ENCODE data around the gene CPNE7. TPM values are rescaled to one million over a fixed set of nuclear protein-coding genes. Genes with fewer than 3 reads are reported as not detected.

CPNE7 gene
- total RNA-seq, 4 donors from 2014 or later = 0.19 to 2.4 (median 1.1) TPM; not detected in 1

DNA sequence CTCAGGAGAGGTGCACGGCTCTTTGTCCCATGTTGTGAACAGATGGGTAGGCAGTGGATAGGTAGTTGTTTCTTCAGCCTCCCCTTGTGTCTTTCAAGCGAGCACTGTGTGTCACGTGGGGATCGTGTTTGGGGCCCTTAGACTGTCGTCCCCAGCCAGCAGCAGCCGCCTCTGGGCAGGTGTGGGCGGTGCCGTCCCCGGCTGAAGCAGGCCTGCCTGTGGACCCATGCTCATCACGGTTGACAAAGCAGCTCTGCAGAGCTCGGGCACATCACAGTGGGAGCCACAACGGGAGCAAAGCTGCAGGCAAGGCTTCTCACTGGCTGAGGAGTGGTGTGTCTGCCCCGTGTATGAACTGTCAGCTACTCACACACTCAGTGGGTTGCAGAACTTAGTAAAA lies 19.8 kb upstream of the CPNE7 start:
- TF ChIP-seq, protein P1, sequence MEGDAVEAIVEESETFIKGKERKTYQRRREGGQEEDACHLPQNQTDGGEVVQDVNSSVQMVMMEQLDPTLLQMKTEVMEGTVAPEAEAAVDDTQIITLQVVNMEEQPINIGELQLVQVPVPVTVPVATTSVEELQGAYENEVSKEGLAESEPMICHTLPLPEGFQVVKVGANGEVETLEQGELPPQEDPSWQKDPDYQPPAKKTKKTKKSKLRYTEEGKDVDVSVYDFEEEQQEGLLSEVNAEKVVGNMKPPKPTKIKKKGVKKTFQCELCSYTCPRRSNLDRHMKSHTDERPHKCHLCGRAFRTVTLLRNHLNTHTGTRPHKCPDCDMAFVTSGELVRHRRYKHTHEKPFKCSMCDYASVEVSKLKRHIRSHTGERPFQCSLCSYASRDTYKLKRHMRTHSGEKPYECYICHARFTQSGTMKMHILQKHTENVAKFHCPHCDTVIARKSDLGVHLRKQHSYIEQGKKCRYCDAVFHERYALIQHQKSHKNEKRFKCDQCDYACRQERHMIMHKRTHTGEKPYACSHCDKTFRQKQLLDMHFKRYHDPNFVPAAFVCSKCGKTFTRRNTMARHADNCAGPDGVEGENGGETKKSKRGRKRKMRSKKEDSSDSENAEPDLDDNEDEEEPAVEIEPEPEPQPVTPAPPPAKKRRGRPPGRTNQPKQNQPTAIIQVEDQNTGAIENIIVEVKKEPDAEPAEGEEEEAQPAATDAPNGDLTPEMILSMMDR (IDR thresholded peaks at IDR 0.05) = no peak
- no peak for ATAC-seq (ENCODE audit: low FRiP score)

DNA sequence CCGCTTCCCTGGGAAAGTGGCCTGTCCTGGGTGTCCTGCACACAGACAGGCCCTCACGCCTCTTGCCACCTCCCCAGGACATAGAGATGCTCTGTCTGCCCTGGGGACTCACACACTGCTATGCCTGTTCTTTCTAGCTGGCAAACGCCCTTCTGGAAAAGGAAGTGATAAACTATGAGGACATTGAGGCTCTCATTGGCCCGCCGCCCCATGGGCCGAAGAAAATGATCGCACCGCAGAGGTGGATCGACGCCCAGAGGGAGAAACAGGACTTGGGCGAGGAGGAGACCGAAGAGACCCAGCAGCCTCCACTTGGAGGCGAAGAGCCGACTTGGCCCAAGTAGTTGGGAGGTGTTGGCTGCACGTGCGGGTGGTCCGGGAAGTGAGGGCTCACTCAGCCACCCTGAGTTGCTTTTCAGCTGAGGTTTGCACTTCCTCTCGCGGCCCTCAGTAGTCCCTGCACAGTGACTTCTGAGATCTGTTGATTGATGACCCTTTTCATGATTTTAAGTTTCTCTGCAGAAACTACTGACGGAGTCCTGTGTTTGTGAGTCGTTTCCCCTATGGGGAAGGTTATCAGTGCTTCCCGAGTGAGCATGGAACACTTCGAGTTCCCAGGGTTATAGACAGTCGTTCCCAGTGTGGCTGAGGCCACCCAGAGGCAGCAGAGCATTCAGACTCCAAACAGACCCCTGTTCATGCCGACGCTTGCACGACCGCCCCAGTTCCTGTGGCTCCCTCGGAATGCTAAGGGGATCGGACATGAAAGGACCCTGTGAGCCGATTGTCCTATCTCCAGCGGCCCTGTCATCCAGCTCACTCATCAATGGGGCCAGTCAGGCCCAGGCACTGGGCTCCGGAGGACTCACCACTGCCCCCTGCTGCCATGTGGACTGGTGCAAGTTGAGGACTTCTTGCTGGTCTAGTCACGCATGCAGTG lies 18.5 kb upstream of the CPNE7 start:
- TF ChIP-seq, protein P1 (IDR thresholded peaks at IDR 0.05) = peak in 1 of 3 donors; percentile 16
- DNase-seq (ENCODE audit: low spot score) (peak; percentile 79), ATAC-seq (ENCODE audit: low FRiP score) (no peak)

More for the DNA sequence above, 19.8 kb upstream of the CPNE7 start:
- DNase-seq (ENCODE audit: low spot score) = no peak

DNA sequence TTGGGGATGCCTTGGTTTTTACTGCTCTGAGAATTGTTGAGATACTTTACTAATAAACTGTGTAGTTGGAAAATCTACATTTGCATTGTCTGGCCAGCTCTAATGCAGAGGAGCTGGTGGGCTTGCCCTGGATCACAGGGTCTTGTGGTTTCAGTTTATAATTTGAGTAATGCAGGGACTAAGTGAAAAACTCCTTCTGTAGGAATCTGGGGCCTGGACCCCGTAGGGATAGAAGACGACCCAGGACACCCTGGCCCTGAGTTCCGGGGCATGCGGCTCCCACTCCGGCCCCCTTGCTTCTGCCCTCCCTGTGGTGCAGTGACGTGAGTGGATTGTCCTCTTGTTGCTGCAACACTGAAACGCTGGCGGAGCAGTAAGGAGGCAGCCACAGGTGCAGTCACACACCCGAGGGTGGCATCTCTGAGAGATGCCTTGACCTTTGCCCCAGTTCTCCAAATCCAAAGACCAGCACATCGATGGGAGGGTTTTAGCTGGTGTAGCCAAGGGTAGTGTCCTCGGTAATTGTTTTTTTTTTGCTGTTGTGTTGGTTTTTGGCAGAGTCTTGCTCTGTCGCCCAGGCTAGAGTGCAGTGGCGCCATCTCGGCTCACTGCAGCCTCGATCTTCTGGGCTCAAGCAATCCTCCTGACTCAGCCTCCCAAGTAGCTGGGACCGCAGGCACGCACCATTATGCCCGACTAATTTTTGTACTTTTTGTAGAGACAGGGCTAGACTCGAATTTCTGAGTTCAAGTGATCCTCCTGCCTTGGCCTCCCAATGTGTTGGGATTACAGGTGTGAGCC lies 17.7 kb upstream of the CPNE7 start:
- TF ChIP-seq, protein P1 (IDR thresholded peaks at IDR 0.05) = no peak
- DNase-seq (ENCODE audit: low spot score) (no peak), ATAC-seq (ENCODE audit: low FRiP score) (no peak)

DNA sequence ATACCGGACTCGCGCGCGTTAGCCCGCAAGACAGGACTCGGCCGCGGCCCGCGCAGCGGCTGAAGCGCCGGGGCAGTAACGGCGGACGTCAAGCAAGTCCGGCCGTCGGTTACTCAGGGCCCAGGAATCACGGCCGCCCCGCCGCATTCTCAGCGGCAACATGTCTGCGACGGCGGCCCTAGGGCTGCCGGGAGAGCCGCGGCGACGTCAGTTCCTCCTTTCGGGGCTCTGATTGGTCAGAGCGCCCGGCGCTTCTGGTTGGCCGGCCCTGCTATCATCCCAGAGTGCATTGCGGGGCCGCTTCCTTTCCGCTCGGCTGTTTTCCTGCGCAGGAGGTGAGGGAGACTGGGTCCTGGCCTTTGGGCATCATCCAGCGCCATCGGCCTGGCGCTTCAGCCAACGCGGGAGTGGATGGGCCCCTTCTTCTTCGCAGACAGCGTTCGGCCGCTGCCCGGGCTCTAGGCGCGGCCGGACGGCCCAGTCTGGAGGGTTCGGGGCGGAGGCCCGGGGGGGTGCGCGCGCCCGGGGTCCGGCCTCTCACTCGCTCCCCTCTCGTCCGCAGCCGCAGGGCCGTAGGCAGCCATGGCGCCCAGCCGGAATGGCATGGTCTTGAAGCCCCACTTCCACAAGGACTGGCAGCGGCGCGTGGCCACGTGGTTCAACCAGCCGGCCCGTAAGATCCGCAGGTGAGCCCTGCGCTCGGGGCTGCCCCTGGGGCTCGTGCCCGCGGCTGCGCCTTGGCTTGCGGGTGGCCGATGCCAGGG lies 15.0 kb upstream of the CPNE7 start, which contains the start of gene RPL13:
Gene RPL13 (plus strand): TSS at position 305 of the 764 bp plus-strand sequence. CDS start 278 bp downstream, at position 583.
- TF ChIP-seq, protein P1 (IDR thresholded peaks at IDR 0.05) = no peak

DNA sequence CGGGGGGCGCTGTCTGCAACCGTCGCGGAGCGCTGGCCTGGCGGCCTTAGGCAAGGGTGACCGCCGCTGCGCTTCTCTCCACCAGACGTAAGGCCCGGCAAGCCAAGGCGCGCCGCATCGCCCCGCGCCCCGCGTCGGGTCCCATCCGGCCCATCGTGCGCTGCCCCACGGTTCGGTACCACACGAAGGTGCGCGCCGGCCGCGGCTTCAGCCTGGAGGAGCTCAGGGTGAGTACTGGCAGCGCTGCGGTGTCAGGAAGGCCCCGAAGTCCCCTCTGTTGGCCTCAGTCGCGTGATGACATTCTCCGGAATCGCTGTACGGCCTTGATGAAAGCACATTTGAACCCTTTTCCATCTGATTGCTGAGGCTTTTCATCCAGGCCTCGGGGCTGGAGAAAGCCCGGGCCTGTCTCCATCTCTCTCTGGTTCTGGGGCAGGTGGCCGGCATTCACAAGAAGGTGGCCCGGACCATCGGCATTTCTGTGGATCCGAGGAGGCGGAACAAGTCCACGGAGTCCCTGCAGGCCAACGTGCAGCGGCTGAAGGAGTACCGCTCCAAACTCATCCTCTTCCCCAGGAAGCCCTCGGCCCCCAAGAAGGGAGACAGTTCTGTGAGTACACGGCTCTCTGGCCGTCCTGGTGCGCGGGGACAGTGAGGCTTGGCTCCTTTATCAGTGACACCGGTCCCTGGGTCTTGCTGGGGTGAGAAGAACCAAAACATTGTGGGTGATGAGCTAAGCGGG lies 14.2 kb upstream of the CPNE7 start:
- TF ChIP-seq, protein P1 (IDR thresholded peaks at IDR 0.05) = no peak
- ATAC-seq (ENCODE audit: low FRiP score) (no peak), DNase-seq (ENCODE audit: low spot score) (no peak)

More for the DNA sequence above, 15.0 kb upstream of the CPNE7 start, which contains the start of gene RPL13:
- peak; percentile 74 for DNase-seq (ENCODE audit: low spot score)
- peak; percentile 93 for ATAC-seq (ENCODE audit: low FRiP score)
